ENCODE results near the gene OR52K1. TPM values are rescaled to one million over a fixed set of nuclear protein-coding genes. Genes with fewer than 3 reads are reported as not detected.

Gene OR52K1
- total RNA-seq, 2 donors from 2014 or later: not detected

GRCh38 chr11:4464216-4465159 is 18.0 kb upstream of the OR52K1 start:
- H3K4me1 ChIP-seq: no peaks in the 10 kb centered on the region
- no peak overlapping the region for H3K4me3 ChIP-seq
- H3K9me3 ChIP-seq: peaks cover 0 to 8% of the 10 kb centered on the region in 2 donors
- H3K27ac ChIP-seq: no peak overlapping the region
- TF ChIP-seq CTCF (IDR thresholded peaks at IDR 0.05): no peak
- DNase-seq (ENCODE audit: low spot score): no peak
- no peaks in the 10 kb centered on the region for H3K27me3 ChIP-seq
- no peaks in the 10 kb centered on the region for H3K36me3 ChIP-seq

GRCh38 chr11:4465407-4465806 is 17.0 kb upstream of the OR52K1 start:
- Histone ChIP-seq H3K9me3 (peaks cover 0 to 8% of the 10 kb centered on the region in 2 donors), H3K27me3 (no peaks in the 10 kb centered on the region), H3K4me3 (no peak overlapping the region), H3K4me1 (no peaks in the 10 kb centered on the region), H3K36me3 (no peaks in the 10 kb centered on the region), H3K27ac (no peak overlapping the region)
- TF ChIP-seq CTCF (IDR thresholded peaks at IDR 0.05): no peak
- DNase-seq (ENCODE audit: low spot score): no peak

GRCh38 chr11:4466131-4466870 is 16.1 kb upstream of the OR52K1 start:
- no peaks in the 10 kb centered on the region for H3K36me3 ChIP-seq
- no peak for TF ChIP-seq CTCF (IDR thresholded peaks at IDR 0.05)
- H3K4me1 ChIP-seq: no peaks in the 10 kb centered on the region
- no peak overlapping the region for H3K27ac ChIP-seq
- H3K4me3 ChIP-seq: no peak overlapping the region
- DNase-seq (ENCODE audit: low spot score): no peak
- H3K27me3 ChIP-seq: no peaks in the 10 kb centered on the region
- H3K9me3 ChIP-seq: peaks cover 0 to 8% of the 10 kb centered on the region in 2 donors

- H3K4me1 ChIP-seq: no peaks in the 10 kb centered on the region
- no peaks in the 10 kb centered on the region for H3K27me3 ChIP-seq
- H3K27ac ChIP-seq: no peak overlapping the region
- H3K9me3 ChIP-seq: peaks cover 0 to 8% of the 10 kb centered on the region in 2 donors
- no peak for DNase-seq (ENCODE audit: low spot score)
- no peaks in the 10 kb centered on the region for H3K36me3 ChIP-seq
- no peak for TF ChIP-seq CTCF (IDR thresholded peaks at IDR 0.05)
- H3K4me3 ChIP-seq: no peak overlapping the region
These were observed 15.5 kb upstream of the OR52K1 start for GRCh38 chr11:4466871-4467442.

GRCh38 chr11:4467811-4468606 is 14.4 kb upstream of the OR52K1 start:
- Histone ChIP-seq H3K4me3 (no peak overlapping the region), H3K27me3 (no peaks in the 10 kb centered on the region), H3K27ac (no peak overlapping the region), H3K36me3 (no peaks in the 10 kb centered on the region), H3K4me1 (no peaks in the 10 kb centered on the region), H3K9me3 (peaks cover 0 to 8% of the 10 kb centered on the region in 2 donors)
- TF ChIP-seq CTCF (IDR thresholded peaks at IDR 0.05): no peak
- DNase-seq (ENCODE audit: low spot score): no peak
